Bronchial epithelial cell (primary cell): ENCODE data around the gene LBX1. TPM values are rescaled to one million over a fixed set of nuclear protein-coding genes. Genes with fewer than 3 reads are reported as not detected.

Experiments
- DNase-seq: peaks from one replicate; pipeline ENCODE4 v3.0.0-alpha.2; 2010; ENCODE audit warnings: low read depth
- FAIRE-seq: peaks from 2 replicates; lab custom pipeline; 2011; peaks lifted over from hg19 to GRCh38; lab: Jason Lieb, UNC
- H3K27me3 ChIP-seq: 2 replicates; pipeline ENCODE4 v1.5.1; 2011; ENCODE audit warnings: low read length; ENCODE audit not compliant: control insufficient read depth, insufficient read depth
- H3K36me3 ChIP-seq: 2 replicates; pipeline ENCODE4 v1.5.1; 2011; ENCODE audit warnings: low read length; ENCODE audit not compliant: control insufficient read depth, insufficient read depth
- H3K4me3 ChIP-seq: 2 replicates; pipeline ENCODE4 v1.5.1; 2011; ENCODE audit warnings: mild to moderate bottlenecking, low read depth, low read length, control low read depth
- total RNA-seq: library from RNA; depleted of rRNA; stranded (reverse); fragments of >200 nt; gene quantifications from 2 replicates; pipeline ENCODE4 v1.2.1, GENCODE V29; 2014
- TF ChIP-seq, protein P1 (sequence below): IDR thresholded peaks from 2 replicates; pipeline ENCODE4 v1.5.1; 2011; ENCODE audit warnings: mild to moderate bottlenecking, moderate library complexity, low read length, control low read depth, inconsistent platforms; ENCODE audit not compliant: insufficient read depth, severe bottlenecking

The LBX1 gene
- total RNA-seq, 1 donor from 2014 or later = not detected

- TF ChIP-seq, protein P1, sequence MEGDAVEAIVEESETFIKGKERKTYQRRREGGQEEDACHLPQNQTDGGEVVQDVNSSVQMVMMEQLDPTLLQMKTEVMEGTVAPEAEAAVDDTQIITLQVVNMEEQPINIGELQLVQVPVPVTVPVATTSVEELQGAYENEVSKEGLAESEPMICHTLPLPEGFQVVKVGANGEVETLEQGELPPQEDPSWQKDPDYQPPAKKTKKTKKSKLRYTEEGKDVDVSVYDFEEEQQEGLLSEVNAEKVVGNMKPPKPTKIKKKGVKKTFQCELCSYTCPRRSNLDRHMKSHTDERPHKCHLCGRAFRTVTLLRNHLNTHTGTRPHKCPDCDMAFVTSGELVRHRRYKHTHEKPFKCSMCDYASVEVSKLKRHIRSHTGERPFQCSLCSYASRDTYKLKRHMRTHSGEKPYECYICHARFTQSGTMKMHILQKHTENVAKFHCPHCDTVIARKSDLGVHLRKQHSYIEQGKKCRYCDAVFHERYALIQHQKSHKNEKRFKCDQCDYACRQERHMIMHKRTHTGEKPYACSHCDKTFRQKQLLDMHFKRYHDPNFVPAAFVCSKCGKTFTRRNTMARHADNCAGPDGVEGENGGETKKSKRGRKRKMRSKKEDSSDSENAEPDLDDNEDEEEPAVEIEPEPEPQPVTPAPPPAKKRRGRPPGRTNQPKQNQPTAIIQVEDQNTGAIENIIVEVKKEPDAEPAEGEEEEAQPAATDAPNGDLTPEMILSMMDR = no peak
- Histone ChIP-seq H3K36me3 (no peaks in the 10 kb centered on the region), H3K27me3 (peaks cover 39% of the 10 kb centered on the region), H3K4me3 (no peak overlapping the region)
- FAIRE-seq (no peak), DNase-seq (no peak)
These were observed 12.8 kb upstream of the LBX1 start for GRCh38 chr10:101241840-101242707.

GRCh38 chr10:101238732-101239105, 9.5 kb upstream of the LBX1 start:
- Histone ChIP-seq H3K27me3 (peaks cover 61% of the 10 kb centered on the region), H3K36me3 (no peaks in the 10 kb centered on the region), H3K4me3 (no peak overlapping the region)
- DNase-seq = no peak
- TF ChIP-seq, protein P1 = peak; percentile 71
- FAIRE-seq = no peak

DNA sequence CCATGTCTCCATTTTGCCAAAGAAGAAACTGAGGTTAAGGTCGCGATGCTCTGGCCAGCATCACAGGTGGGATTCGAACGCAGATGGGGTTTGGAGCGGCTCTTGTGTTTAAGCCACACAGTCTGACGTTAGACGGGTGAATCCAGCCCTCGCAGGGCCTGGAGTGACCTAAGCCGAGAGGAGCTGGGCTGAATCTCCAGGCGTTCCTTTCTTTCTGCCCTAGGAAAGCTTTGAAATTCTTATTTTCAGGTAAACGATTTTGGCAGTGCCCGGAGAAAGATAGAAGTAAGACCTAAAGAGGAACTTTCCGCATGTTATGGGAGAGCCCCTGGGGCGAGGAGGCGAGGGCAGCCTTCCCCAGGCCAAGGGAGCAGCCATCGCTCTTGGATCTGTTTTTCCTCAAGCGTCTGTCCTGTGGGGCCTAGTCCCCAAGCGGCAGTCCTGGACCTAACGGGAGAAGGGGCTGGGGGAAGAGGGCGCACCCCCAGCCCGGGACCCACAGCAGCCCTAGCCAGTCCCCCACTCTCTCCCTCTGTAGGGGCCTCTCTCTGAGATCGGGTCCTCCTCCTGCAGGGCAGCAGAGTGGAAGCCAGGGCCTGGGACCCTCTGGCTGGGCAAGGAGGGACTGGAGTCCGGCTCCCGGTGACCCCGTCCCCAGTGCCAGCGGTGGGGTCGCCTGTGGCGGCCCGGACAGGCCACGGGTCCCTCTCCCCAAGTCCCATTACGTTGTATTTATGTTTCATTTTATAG, 8.9 kb upstream of the LBX1 start:
- no peak for DNase-seq
- Histone ChIP-seq H3K27me3 (peaks cover 60% of the 10 kb centered on the region), H3K4me3 (no peak overlapping the region), H3K36me3 (no peaks in the 10 kb centered on the region)
- TF ChIP-seq, protein P1 = no peak
- FAIRE-seq = no peak

DNA sequence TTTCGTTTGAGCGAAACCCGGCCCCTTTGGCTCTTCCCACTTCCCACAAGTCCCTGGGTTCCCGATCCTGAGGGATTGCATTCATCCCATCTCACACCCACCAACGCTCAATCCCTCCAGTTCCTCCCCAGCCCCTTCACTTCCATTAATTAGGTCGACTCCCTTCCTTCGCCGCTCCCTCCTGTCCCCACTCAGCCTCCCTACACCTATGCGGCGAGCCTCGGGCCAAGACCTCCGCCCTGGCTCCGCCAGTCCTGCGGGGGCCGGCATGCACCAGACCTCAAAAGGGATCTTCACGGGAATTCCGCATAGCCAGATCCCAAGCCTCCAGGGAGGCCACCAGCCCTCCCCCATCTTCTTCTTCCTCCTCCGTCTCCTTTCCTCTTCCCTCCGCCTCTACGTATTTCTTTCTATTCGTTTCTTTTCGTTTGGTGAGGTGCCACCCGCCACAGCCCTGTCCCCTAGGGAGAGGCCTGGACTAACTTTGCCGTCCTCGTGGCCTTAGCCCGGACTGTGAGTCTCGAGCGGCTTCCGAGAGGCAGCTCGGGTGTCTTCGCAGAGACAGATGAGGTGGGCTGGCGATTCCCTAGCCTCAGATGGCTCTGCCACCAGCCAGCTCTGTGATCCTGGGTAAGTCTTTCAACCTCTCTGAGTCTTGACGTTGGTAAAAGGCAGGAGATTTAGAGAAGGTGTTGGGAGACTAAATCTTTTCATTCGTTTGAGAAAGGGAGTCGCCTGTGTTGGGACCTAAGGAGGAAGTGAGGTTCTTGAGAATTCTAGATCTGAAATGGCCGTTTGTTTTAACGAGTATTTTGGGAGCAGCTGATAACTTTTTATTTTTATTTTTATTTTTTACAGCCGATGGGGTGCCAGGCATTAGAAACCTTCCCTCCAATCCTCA, 8.1 kb upstream of the LBX1 start:
- H3K27me3 ChIP-seq = peaks cover 67% of the 10 kb centered on the region
- DNase-seq (no peak), FAIRE-seq (no peak)
- H3K36me3 ChIP-seq = no peaks in the 10 kb centered on the region
- TF ChIP-seq, protein P1 = no peak
- H3K4me3 ChIP-seq = no peak overlapping the region

- no peak for FAIRE-seq
- TF ChIP-seq, protein P1 = no peak
- Histone ChIP-seq H3K4me3 (no peak overlapping the region), H3K27me3 (peaks cover 75% of the 10 kb centered on the region), H3K36me3 (no peaks in the 10 kb centered on the region)
- no peak for DNase-seq
These were observed 7.3 kb upstream of the LBX1 start for GRCh38 chr10:101236376-101237080.
